DMS79 (cell line): Measurements from ENCODE around the gene SNRNP70.
A peak's percentile ranks its signal among the peaks of the same experiment; 100 is the strongest.

Source experiments
- DNase-seq: peaks from one replicate; lab custom pipeline; 2025; lab: John Stamatoyannopoulos, UW

Gene SNRNP70

DNA sequence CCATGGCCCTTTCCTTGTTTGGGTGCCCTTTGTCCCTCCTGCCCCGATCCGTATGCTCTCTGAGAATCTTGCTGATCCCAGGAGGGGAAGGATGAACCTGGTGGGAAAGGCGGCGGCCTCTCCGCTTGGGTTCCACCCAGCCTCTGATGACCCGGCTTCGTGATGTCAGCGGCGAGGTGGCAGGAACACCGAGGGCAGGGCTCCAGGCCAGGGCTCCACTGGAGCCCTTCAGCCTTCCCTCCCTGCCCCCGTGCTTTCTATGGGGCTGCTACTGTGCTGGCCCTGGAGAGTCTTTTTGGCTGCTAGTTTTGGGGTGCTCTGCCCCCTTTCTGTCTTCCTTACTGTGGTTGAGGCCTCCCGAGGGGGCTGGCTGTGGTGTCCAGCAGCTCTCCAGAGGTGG, 17.1 kb downstream of the SNRNP70 start:
- DNase-seq: no peak

DNA sequence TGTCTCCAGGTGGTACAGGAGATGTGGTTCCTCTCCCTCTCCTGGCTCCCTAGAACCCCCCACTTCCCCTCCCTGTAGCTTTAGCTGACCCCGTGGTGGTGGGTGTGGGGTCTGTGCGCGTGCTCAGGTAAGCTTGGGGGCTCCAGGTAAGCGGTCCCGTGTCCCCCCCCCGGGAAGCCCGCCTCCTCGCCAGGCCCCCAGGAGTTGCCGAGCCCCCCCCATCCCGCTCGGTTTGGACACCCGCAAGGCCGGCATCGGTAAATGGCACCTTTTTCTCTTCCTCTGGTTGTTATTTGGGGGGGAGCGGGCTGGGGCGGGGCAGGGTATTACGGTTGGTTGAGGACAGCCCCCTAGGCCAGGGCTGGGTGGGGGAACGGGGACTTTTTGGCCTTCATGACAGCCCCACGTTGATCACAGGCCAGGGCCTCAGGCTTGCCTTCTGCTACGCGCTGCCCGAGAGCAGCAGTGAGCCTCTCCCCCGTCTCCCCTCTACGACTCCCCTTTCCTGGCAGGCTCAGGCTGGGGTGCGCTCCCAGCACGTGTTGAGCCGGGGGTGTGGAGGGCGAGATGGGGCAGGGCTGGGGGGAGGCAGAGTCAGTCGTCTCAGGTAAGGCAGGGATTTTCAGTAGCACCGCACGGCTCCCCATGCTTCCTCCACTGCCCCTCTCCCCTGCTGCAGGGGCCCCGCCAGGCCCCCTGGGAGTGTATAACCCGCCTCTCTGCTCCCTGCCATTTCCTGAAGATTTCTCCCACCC, 18.3 kb downstream of the SNRNP70 start:
- DNase-seq: no peak

DNA sequence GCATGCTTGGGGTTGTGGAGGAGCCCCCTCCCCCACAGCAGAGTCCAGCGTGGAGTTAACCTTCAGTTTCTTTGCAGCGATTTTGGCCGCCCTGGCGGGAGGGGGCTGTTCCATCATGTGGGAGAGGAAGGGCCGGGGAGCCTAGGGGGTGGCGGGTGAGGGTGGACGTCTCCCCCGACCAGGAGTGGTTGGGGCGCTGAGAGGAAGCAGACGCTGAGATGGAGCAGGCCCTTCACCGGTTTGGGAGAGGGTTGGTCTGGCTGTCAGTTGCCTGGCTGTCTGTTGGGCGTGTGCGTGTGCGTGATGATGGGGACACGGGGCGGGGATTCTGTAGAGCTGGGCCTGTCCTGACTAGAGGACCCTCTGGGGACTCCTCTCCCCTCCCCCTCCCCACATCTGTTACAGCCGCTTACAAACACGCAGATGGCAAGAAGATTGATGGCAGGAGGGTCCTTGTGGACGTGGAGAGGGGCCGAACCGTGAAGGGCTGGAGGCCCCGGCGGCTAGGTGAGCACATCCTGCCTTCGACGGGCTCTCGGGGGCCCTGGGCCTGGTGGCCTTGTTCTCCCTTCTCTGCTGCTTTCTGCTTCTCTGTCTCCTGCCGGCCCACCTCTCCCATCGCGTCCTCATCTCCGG, 19.1 kb downstream of the SNRNP70 start:
- no peak for DNase-seq

DNA sequence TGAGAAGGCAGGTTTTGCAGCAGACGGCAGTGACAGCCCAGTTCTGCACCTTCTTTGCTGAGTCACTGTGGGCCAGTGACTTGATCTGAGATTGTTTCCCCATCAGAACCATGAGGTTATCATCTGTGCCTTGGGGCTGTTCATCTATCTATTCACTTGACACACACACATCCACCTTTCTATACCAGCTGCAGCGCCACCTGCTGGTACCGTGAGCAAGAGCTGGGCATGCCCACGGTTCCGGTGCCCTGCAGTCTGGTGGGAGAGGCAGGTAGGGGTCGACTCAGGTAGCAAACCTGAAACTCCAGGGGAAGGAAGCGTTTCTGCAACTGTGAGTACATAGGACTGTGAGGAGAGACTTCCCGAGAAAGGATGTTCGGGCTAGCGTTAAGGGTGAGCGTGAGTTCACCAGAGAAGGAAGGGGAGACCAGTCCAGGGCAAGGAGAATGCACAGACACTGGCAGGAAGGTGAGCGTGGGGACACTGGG, 21.4 kb downstream of the SNRNP70 start:
- DNase-seq: no peak

DNA sequence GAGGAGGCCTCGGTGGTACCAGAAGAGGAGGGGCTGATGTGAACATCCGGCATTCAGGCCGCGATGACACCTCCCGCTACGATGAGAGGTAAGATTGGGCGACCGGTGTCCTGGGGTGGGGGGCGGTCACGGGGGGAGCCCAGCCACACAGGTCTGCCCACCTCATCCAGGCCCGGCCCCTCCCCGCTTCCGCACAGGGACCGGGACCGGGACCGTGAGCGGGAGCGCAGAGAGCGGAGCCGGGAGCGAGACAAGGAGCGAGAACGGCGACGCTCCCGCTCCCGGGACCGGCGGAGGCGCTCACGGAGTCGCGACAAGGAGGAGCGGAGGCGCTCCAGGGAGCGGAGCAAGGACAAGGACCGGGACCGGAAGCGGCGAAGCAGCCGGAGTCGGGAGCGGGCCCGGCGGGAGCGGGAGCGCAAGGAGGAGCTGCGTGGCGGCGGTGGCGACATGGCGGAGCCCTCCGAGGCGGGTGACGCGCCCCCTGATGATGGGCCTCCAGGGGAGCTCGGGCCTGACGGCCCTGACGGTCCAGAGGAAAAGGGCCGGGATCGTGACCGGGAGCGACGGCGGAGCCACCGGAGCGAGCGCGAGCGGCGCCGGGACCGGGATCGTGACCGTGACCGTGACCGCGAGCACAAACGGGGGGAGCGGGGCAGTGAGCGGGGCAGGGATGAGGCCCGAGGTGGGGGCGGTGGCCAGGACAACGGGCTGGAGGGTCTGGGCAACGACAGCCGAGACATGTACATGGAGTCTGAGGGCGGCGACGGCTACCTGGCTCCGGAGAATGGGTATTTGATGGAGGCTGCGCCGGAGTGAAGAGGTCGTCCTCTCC, 22.6 kb downstream of the SNRNP70 start:
- DNase-seq: no peak

DNA sequence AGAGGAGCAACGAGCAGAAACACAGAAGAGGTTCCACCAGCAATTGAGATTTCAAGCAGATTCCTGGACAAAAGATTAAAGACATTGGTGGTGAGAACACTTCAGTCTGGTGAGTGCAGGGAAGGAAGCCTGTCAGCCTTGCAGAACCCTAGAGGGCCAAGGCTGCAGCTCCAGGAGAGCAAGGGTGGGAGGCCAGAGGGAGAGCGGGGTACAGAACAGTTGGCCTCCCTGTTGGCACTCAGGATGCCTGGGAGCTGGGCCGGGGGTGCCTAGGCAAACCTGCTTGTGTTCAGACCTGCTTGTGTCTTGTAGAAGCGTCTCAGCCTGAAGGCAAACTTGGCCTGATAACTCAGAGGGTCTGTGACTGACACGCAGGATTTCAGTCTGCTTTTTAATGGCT, 23.8 kb downstream of the SNRNP70 start:
- no peak for DNase-seq

DNA sequence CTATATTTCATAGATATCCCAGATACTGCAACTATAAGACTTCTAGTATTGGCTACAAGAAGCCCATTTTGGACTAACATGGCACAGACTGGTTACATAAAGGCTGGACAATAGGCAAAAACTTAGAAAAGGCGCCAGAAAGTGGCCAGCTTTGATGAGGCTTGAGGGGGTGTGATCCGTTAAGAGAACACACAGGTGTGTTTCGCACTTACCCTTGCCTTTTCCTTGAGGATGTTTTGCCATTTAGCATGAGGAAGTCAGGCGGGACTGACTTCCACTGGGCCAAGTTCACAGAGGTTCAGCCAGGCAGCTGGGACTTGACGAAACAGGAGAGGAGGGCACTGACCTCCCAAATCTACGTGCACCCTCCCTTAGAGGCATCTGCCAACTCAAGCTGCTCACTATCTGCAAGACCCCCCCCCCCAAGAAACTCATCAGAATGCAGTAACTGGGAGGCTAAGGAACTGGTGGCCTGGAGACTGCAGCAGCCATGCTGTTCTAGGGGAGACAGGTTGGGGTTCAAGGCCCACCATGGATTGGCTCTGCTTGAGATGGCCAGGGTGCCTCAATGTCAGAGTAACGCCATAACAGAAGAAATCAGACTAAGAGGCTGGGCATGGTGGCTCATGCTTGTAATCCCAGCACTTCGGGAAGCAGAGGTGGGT, 24.4 kb downstream of the SNRNP70 start:
- DNase-seq: no peak

DNA sequence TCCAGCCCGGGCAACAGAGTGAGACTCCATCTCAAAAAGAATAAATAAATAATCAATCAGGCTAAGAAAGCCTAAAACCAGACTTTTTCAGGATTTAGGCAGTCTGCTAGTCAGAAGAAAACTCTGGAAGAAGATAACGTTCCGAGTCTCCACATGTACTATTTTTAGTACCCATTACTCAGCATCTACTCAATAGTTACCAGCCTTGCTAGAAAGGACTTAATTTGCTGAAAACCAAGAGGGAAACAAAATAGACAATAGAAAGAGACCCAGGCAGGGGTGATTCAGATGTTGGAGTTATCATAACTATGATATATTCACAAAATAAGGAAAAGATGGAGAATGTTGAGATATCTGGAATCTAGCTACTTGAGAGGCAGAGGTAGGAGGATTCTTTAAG, 25.3 kb downstream of the SNRNP70 start:
- DNase-seq: no peak

DNA sequence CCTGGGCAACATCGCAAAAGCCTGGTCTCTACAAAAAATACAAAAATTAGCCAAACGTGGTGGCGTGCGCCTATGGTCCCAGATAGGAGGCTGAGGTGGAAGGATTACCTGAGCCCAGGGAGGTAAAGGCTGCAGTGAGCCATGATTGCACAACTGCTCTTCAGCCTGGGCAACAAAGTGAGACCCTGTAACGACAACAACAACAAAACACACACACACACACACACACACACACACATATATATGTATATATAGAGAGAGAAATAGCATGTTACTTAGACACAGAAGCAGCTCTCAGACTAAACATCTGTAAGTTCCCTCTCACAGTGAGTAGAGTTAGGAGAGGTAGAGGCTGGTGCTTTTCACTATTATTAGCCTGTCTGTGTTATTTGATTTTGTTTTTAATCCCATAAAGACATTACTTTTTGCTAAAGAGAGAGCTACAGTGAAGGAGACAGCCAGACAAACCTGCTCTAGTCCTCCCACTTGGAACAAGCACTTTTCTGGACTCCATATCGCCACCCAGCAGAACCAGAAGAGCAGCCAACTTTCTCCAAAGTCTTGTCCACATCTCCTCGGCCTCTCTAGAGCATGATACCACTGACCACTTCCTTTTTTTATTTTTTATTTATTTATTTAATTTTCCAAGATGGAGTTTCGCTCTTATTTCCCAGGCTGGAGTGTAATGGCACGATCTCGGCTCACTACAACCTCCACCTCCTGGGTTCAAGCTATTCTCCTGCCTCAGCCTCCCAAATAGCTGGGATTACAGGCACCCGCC, 26.2 kb downstream of the SNRNP70 start:
- DNase-seq: no peak

DNA sequence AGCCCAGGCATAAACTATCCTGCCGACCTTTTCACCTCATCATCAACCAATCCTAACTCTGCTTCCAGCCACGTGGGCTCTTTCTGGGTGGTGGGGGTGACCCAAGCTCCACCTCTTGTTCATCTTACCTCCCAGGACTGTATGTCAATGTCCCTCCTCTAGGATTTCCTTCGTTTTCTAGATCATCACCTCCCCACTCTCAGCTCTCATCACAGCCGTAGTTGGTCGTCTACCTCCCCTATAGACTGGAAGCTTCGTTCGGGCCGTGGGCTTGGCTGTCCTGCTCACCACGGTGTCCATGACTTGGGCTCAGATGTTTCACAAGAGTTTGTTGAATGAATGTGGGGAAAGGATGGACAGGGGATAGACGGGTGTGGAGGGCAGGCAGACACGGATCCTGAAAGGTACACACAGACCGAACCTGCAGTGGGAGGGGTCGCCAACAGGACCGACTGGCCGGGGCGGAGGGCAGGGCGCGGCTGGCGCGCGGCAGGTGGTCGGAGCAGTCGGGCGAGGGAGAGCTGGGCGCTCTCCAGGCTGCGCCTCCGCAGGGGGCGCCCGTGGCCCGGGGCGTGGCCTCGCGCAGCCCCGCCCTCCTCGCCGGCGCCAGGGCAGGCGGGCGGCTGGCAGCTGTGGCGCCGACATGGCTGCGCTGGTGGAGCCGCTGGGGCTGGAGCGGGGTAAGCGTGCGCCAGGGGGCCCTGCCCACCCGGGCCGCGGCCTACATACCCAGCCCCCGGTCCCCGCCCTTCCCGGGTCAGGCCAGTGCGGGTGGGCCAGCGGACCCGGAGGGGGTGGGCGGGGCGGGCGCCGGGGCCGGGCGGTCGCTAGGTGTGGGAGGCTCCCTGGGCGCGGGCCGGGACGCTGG, 28.7 kb downstream of the SNRNP70 start, which contains the start of gene LIN7B:
Gene LIN7B, plus strand, starts transcription at position 609 of the 868 bp plus-strand sequence. Its CDS starts 35 bp downstream, at position 644.
- DNase-seq: no peak

DNA sequence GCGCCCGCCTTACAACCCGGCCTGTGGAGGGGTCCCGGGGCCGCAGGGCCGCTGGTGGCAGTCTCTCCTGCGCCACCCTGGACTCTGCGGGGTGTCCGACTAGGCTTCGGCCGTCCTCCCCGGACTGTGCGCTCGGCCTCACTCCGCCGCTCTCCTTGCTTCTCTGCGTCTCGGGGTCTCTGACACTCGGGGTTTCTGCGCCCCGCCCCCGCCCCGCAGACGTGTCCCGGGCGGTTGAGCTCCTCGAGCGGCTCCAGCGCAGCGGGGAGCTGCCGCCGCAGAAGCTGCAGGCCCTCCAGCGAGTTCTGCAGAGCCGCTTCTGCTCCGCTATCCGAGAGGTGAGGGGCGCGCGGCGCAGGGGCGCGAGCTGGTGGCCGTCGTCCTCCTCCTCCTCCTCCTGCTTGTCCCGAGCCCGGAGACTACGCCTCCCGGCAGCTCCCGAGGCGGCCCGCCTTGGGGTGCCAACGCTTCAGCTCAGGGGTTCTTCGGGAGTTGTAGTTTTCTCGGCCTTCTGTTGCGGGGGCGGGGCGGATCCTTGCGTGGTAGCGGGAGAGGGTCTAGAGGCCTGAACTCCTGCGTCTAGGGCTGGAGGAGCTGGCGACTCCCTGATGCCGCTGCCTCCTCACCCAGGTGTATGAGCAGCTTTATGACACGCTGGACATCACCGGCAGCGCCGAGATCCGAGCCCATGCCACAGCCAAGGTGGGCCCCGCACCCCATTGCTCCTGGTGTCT, 29.5 kb downstream of the SNRNP70 start:
- DNase-seq: peak; percentile 48

DNA sequence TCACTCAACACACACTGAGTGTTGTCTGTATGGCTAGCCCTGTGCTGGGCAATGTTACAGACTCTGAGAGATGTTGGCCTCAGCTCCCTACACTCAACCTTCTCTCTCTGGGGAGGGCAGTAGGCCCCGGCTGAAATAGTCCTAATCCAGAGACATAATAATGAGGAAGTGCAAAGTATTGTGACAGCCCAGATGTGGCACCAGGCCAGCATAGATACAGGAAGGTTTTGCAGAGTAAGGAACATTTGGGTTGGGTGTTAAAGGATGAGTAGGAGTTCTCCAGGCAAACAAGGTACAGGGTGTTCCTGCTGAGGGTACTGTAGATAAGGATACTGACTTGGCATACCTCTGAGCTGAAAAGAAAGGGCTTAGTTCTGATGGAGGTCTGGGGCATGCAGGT, 31.3 kb downstream of the SNRNP70 start:
- DNase-seq: no peak

DNA sequence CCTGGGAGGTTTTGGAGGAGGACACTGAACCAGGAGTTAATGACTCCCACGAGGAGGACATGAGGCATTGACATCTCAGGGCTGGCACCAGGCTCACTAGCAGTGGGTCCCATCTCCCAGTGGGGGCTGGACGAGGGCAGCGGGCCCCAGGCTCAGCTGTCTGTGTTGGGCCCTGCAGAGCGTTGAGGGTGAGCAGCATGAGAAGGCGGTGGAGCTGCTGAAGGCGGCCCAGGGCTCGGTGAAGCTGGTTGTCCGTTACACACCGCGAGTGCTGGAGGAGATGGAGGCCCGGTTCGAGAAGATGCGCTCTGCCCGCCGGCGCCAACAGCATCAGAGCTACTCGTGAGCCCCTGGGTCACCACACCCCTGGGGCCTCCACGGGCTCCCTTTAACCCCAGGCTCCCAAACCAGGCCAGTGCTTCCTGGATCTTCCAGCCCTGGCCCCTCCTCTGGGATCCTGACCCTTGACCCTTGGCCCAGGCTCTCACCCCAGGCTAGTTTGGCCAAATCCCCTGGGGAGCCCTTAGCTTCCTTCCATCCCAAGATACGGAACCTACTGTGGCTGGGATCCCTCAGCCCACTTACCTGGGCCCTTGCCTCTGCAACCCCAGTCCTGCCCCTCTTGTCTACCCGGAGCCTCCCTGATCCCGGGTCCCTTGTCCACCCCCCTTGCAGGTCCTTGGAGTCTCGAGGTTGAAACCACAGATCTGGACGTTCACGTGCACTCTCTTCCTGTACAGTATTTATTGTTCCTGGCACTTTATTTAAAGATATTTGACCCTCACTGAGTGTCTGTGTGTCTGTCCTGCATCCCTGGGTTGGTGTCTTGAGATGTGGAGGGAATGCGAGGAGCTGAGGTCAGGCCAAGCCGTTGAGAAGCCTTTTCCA, 32.7 kb downstream of the SNRNP70 start:
- DNase-seq: no peak

DNA sequence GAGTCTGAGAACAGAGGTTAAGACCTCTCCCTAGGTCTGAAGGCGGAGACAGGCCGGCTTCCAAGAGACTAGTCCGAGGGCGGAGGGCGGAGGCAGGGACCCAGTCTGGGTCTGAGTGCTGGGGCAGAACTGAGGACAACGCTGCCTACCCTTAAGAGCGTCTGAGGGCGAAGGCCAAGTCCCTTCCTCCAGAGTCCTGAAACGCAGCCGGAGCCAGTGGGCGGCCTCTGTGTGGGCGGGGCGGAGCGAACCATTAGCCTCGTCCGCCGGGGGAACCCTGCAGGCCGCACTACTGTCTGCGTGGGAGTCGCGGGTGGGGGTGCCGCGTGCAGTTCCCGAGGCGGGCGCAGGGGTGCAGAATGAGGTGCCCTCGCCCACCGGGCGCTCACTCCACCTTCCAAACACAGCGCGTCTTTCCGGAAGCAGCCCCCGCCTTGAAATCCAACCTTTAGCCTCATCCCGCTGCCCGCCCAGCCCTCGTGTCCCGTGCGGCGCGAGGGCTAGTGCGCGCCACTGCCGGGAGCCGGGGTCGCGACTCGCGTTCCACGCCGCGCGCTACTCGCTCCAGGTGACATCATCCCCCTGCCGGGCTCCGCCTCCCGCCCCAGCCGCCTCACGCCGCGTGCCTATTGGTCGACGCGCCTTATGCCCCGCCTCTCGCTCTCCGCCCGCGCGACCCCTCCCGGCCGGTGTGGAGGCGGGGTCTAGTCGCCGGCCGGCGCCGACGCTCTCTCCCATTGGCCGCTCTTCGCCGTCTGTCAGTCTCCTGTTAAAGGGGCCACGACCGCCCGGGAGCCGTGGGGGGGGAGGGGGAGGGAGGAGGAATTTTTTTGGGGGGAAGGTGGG, 33.5 kb downstream of the SNRNP70 start, which contains the start of gene C19orf73:
Gene C19orf73, minus strand, starts transcription at position 579 of the 846 bp plus-strand sequence. Its CDS starts 121 bp downstream, at position 458.
- DNase-seq: peak; percentile 78

DNA sequence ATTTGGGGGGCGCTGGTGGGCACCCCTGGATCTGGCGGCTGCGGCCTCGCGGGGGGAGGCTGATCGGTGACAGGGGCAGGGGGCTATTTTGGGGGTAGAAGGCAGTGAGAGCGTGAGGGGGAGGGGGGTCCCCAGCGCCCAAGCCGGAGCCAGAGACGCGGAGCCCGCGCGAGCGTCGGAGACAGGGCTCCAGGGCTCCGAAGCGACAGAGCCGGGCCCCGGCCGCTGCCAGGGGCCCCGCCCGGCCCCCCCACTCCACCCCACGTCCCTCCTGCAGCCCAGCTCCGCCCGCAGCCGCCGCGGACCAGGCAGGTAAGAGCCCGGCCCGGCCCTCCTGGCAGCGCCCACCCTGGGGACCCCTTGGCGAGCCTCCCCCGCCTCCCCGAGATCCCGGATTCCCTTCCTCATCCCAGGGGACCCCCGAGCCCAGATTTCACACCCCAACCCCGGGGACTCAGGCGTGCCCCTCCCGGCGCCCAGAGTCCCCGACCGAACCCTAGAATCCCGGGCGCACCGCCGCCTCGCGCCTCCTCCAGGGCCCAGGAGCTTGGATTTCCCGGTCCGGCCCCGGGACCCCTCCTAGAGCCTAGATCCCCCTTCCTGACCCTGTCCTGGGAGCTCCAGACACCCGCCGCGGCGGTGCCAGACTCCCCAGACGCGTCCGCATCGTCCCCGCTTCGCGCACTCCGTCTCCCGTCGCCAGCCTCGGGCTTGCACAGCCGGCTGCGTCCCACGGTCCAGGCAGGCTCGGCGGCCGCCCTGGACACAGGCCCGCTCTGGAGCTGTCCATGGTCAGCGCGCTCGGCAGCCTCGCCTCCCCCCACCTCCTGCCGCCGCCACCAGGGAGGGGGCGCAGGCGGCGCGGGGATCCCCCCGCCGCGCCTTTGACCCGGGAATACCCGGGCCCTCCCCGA, 34.4 kb downstream of the SNRNP70 start, which contains the start of gene PPFIA3:
Gene PPFIA3, plus strand, starts transcription at position 134 of the 914 bp plus-strand sequence. CDS start 8,330 bp downstream, outside the sequence.
- no peak for DNase-seq

DNA sequence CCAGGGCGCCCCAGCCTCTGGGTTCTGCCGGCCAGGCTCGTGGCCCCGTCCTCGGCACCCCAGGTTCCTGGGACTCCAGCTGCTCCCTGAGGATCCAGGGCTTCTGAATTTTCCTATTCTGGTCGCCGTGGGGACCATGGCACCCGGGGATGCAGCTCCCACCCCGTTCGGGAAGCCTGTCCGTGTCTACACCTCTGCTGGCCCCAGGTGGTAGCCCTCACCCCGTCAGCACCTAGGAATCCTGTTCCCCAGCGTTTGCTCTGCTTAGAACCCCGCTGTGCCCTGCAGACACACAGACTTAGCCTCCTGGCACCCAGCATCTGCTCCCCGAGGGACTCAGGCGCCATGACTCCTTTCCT, 35.1 kb downstream of the SNRNP70 start:
- DNase-seq: no peak
